PC-9 (cell line): ENCODE measurements around the gene TBCE.

Experiments
- EZH2 ChIP-seq: fragments of 200-600 bp; sonication (generic); IDR thresholded peaks from 2 replicates; pipeline ENCODE4 v1.8.0; 2017; ENCODE audit warnings: antibody characterized with exemption, low read depth
- TF ChIP-seq, protein P1 (sequence below): fragments of 200-600 bp; sonication (generic); conservative IDR thresholded peaks from 2 replicates; pipeline ENCODE4 v1.6.1; 2017; ENCODE audit warnings: mixed run types, antibody characterized with exemption, mild to moderate bottlenecking, moderate library complexity

DNA sequence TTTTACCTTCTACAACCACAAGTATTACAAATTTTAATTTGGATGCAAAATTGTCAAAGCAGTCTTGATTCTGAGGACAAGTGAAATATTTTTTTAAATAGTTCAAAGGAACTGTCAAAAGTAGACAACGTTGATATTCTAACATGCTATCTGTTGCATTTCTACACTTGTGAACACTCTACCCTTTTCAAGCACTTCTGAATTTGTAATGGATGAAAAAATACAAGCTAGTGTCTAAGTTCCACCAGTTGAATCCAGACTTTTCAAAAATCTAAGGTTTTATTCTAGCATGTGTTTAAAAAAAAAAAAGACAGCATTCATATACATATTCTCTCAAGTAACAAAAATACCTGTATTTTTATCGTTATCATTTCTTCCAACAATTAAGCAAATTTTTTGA is 41.4 kb upstream of the TBCE start:
- TF ChIP-seq, protein P1, sequence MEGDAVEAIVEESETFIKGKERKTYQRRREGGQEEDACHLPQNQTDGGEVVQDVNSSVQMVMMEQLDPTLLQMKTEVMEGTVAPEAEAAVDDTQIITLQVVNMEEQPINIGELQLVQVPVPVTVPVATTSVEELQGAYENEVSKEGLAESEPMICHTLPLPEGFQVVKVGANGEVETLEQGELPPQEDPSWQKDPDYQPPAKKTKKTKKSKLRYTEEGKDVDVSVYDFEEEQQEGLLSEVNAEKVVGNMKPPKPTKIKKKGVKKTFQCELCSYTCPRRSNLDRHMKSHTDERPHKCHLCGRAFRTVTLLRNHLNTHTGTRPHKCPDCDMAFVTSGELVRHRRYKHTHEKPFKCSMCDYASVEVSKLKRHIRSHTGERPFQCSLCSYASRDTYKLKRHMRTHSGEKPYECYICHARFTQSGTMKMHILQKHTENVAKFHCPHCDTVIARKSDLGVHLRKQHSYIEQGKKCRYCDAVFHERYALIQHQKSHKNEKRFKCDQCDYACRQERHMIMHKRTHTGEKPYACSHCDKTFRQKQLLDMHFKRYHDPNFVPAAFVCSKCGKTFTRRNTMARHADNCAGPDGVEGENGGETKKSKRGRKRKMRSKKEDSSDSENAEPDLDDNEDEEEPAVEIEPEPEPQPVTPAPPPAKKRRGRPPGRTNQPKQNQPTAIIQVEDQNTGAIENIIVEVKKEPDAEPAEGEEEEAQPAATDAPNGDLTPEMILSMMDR: no peak
- no peak for TF ChIP-seq EZH2
